NCI-H1436 (cell line): ENCODE data around the gene LDOC1.
A peak's percentile ranks its signal among the peaks of the same experiment; 100 is the strongest.
"Not testable (repeated sequence)": the region's sequence is repeated elsewhere in the genome, so short reads cannot be mapped to it uniquely, and the experiment has no call there.

Source experiments
- DNase-seq: peaks from one replicate; lab custom pipeline; 2025; lab: John Stamatoyannopoulos, UW

LDOC1 gene

DNA sequence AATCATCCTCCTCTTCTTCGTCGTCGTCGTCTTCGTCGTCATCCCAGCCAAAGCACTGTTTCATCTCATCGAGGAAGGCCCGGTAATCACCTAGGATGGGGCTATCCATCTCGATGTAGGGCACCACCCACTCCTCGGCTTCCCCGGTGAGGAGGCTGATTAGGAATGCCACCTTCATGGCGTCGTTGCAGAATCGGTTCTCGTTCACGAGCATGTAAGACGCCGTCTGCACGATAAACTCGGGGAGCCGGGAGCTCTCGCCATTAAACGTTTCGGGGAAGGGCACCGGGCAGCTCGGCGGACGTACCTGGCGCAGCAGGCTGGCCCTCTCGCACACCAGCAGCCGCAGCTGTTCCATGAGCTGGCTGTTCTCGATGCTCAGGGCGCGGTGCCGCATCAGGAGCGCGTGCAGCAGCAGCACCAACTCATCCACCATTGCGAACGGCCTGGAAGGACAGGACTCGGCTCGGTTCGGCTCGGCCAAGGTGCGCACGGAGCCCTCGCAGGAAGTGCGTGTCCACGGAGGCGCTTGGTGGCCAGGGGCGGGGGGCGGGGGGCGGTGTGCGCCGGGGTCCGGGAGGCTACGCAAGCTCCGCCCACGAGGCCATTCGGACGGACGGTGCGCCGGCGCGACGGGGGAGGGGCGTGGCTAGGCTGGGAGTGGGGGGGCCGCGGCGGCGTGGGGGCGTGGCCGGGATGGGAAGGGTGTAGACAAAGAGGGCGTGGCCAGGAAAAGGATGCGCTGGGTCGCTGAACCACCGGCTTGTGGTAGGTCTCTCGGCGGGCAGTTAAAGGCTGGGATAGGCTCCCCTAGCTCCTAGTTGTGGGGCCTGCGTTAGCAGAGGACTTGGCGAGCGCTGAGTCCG, at the start of gene LDOC1:
Gene LDOC1, minus strand, starts transcription at position 544 of the 866 bp plus-strand sequence. Its CDS starts 108 bp downstream, at position 436.
- DNase-seq: peak; percentile 54

DNA sequence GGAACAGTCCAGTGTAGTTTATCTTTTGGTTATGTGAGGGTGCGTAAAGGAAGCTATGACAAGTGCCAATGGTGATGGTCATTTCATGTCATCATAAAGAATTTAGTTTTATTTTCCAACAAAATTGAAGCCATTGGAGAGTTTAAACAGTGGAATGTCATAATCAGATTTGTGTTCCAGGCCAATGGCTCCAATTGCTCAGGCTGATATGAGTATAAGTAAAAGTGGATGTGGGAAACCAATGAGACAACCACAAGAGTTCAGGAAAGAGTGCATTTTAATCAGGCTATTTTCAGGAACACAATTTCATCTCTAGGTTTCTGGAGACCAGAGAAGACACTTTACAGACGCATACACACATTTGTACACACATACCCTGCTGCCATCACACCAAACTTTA, 44.7 kb upstream of the LDOC1 start:
- DNase-seq: no peak

DNA sequence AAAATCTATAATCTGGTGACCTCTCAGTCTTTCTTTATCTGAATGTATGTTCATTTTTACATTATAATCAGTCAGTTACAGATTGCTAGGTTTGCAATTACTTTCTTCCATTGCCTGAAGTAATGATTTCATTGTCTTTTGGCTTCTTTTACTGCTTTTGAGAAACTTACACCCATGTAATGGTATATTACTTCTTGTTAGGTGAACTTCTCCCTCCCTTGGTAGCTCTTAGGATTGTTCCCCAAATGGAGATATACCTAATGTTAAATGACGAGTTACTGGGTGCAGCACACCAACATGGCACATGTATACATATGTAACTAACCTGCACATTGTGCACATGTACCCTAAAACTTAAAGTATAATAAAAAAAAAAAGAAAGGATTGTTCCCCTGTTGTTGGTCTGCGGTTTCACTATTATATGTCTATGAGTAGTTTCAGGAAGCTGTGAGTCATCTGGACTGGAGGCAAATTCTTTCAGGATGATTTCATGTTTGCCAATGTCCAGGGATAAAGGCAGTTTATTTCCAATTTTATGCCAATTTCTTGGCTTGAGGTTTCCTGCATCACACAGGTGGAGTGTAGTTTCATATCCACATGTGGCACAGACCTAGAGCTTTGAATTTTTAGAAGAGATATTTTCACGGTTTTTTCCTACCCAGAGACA, 43.5 kb upstream of the LDOC1 start:
- DNase-seq: no peak

DNA sequence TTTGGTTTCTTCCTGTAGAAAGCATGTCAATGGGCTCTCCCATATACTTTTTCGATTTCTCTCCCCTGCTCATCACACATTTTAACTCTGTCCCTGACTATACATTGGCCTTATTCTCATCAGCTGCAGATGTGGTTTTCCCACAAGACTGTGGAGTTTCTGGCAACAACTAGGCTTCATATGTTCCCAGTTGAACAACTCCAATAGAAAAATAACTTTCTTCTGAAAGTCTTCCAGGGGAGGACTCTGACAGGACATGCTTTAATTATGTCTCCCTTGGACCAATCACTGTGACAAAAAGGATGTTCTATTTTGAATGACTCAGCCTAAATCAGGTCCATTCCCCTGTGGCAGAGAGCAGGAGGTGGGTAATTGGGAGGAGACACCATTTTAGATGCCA, 37.3 kb upstream of the LDOC1 start:
- DNase-seq: no peak

DNA sequence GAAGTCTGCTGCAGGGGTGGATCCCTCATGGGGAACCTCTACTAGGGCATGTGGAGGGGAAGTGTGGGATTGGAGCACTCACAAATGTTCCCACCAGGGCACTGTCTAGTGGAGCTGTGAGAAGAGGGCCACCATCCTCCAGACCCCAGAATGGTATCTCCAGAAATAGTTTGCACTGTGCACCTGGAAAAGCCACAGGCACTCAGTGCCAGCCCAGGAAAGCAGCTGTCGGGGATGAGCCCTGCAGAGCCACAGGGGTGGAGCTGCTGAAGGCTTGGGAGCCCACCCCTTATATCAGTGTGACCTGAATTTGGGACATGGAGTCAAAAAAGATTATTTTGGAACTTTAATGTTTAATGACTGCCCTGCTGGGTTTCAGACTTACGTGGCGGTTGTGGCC, 25.0 kb upstream of the LDOC1 start:
- DNase-seq: no peak

DNA sequence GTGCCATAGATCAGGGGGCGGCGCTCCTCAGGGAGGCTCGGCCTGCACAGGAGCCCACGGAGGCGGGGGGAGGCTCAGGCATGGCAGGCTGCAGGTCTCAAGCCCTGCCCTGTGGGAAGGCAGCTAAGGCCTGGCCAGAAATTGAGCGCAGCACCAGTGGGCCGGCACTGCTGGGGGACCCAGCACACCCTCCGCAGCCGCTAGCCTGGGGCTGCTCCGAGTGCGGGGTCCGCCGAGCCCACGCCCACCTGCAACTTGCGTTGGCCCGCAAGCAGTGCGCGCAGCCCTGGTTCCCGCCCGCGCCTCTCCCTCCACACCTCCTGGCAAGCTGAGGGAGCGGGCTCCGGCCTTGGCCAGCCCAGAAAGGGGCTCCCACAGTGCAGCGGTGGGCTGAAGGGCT, 11.6 kb upstream of the LDOC1 start:
- DNase-seq: not testable (repeated sequence)

DNA sequence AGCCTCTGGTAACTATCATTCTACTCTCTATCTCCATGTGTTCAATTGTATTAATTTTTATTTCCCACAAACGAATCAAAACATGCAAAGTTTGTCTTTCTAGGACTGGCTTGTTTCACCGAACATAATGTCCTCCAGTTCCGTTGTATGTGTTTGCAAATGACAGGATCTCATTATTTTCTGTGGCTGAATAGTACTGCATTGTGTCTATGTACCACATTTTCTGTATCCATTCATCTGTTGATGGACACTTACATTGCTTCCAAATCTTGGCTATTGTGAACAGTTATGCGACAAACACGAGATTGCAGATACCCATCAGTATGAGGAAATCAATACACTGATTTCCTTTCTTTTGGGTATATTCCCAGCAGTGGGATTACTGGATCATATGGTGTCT, 8.4 kb upstream of the LDOC1 start:
- no peak for DNase-seq

DNA sequence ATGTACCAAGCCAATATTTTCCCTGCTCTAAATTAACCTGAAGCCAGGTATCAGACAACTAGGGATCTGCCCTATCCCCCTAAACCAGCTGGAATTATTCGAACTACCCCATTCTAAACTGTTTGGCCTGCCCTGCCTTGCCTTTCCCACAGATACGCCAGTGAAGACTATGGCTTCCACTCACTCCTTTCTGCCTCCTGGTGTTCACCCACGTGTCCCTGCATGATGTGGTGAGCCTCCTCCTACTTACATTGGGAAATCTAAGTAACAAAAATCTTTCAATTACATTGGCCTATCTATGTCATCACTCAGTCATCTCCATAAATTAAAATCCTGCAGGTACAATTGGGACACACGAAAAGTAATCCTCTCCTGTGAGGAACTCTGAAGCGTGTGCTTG, 6.1 kb upstream of the LDOC1 start:
- no peak for DNase-seq

DNA sequence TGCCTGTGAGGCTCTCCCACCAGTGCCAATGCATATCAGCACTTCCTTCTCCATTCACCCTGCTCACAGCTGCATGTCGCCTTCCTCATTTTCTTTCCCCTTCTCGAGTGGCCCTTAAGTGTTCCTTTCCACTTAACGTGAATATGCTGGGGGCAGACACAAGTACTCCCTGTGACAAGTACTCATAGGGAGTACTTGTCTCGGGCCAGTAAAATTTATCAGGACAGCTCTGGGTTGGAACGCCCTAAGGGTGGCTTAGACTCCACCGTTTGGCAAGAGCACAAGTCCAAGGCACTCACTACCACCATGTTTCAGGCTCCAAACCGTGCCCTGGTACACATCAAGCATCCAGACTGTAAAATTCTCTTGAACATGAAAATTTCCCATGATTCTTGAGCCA, 3.9 kb upstream of the LDOC1 start:
- no peak for DNase-seq

DNA sequence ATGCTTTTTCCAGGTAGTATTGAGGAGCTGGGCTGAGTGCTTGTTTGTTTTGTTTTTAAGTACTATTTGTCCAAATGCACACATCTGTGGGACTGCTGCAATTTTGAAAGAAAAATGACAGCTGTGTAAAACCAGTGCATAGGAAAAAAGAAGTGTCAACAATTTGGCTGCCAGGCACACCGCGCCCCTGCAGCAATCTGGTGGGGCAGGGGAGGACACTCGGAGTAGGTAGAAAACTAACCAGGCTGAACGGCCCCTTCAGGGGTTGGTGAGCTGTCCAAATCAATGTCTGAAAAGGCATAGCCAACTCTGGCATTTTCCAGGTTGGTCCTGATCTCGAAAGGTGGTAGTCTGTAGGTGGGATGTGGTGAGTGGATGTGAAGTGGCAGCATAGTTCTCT, 1.1 kb downstream of the LDOC1 start:
- DNase-seq: no peak

DNA sequence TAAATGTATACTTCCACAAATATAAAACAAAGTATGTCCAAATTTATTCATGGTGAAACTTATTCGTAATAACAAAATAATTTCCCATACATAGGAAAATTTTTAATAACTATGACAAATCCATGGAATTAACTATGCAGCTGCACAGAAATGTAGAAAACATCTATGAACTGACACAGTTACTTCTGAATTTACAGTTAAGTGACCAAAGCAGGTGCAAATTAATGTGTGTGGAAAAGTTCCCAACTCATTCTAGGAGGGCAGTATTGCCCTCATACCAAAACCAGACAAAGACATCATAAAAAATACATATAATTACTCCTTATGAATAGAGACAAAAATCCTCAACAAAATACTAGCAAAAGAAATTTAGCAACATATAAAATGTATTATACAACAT, 12.5 kb downstream of the LDOC1 start:
- no peak for DNase-seq

DNA sequence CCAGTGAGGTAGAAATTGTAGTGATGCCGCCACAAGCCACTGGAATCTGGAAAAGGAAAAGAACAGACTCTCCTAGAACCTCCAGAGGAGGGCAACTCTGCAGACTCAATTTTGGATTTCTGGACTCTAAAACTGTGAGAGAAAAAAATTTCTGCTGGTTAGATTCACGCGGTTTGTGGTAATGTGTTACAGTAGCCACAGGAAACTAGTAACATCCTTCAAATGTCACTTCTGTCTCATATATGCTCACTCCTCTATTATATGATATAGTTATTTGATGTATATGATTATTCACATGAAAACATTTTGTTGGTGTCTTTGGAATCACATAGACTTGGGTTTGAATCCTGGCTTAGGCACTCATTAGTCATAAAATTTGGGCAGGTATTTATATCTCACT, 18.8 kb downstream of the LDOC1 start:
- DNase-seq: no peak

DNA sequence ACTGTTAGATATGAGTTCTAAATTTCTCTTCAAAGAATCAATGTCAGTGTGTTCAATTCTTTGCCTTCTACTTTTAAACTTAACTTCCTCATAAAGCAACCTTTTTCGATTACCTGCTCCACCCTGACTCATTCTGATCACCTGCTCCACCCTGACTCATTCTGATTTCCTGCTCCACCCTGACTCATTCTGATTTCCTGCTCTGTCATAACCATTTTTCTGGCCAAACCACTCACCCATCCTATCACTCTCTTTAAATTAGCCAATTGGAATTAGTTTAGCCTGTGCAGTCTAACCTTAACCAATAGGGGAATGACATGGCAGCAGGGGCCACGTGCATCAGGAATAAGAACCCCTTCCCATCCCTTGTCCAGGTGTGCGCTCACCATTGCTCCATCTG, 21.7 kb downstream of the LDOC1 start:
- DNase-seq: not testable (repeated sequence)

DNA sequence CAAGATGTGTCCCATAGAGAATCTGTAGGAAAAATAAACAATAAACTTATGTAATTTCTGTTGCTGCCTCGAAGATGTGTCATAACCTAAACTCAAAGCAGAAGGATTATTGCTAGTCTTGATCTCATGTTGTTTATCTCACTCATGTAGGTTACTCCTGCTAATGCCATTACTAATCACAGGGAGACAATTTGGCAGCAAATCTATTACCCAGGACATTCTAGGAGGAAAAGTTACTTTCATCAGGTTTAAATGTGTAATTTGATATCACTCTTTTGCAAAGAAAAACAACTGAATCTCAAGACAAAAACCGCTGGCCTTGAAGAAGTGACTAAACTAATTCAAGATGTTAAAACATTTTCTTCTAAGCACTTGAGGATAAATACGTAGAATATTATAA, 34.0 kb downstream of the LDOC1 start:
- DNase-seq: no peak

DNA sequence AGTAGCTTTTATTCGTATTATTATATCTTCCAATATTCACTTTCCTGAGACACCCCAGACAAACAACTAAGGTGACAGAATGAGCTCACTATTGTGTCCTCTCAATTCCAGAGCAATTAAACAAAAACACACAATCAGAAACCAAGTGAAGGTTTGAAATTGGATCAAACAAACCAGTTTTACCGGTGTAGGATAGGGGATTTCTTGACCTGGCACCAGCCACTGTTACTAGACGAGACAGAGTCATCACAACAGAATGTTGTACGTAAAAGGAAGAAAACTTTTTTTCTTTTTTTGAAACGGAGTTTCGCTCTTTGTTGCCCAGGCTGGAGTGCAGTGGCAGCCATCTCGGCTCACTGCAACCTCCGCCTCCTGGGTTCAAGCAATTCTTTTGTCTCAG, 43.7 kb downstream of the LDOC1 start:
- no peak for DNase-seq

DNA sequence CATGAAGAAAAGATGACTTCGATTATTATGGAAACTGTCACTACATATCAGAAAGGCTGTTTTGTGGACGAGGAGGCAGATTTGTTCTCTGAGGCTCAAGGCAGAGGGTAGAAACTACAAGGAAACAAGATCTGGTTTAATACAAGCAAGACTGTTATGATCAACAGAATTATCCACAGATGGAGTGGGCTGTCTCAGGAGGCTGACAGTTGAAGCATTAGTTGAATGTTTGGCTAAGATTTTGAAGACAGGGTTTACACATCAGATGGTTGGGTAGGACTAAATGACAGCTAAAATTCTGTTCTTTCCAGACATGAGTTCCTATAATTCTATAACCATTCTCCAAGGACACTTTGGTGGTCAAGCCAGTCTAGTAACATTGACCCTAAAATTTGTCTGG, 49.8 kb downstream of the LDOC1 start:
- no peak for DNase-seq
